SH-SY5Y (cell line): ENCODE results near the gene NTM.

Experiments
- GATA2 ChIP-seq: IDR thresholded peaks from 2 replicates; pipeline ENCODE4 v1.6.1; 2011; ENCODE audit warnings: mild to moderate bottlenecking, low read depth, low read length
- GATA3 ChIP-seq: IDR thresholded peaks from 2 replicates; pipeline ENCODE4 v1.6.1; 2011; ENCODE audit warnings: low read depth, mild to moderate bottlenecking, low read length, moderate library complexity

- TF ChIP-seq GATA3 (no peak), GATA2 (no peak)
Measured at GRCh38 chr11:132127900-132128288, 757.5 kb downstream of the NTM start.
